ENCODE results near the gene IFNAR1.

The IFNAR1 gene
- total RNA-seq, result 39.9 to 54.2 (median 40.3) reads per million in 3 donors

DNA sequence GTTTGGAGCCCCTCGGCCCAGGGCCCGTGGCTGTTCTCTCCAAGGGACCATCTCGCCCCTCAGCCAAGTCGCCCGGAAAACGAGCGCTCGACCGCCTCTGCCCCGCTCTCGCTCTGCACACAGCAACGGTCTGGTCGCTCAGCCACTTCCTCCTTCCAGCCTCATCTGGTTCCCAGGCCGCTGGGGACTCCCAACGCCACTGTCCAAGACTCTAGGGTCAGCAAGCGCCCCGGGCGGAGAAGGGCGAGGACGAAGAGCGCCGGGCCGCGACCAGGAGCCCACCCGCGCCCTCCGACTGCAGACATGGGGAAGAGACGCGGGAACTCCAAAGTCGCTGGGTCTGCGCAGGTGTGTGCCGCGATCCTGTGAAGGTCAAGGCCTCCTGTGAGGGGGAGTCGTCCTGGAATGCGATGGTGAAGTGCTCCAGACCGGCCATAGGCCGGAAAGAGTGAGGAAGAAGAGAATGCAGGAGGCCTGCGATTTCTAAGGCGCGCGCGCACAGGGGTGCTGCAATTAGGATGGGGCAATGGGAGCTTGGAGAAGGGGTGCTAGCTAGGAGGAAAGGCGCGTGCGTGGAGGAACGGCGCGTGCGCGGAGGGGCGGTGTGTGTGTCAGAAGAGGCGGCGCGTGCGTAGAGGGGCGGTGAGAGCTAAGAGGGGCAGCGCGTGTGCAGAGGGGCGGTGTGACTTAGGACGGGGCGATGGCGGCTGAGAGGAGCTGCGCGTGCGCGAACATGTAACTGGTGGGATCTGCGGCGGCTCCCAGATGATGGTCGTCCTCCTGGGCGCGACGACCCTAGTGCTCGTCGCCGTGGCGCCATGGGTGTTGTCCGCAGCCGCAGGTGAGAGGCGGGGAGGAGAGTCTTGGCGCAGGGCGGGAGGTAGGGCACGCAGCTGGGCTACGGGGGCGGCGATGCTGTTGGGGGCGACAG is at the start of gene IFNAR1:
Gene IFNAR1, plus strand, starts transcription at position 680 of the 931 bp plus-strand sequence. Its CDS starts 86 bp downstream, at position 766.
- peak; percentile 94 to 97 (median 95) for DNase-seq
- Histone ChIP-seq H3K9me3 (ENCODE audit: control insufficient read depth, low read length) (no peaks in the 10 kb centered on the region), H3K36me3 (ENCODE audit: control insufficient read depth, insufficient read depth, low read length) (no peaks in the 10 kb centered on the region), H3K27me3 (replicated peaks; ENCODE audit: control insufficient read depth, insufficient read depth, low read length, poor library complexity, severe bottlenecking) (no peaks in the 10 kb centered on the region), H3K4me3 (ENCODE audit: insufficient read depth, low read depth, low read length, poor library complexity, severe bottlenecking) (peak within 1 kb of the TSS; percentile 97), H3K4me1 (ENCODE audit: control insufficient read depth, insufficient read depth, low read length, poor library complexity, severe bottlenecking) (peaks cover 24% of the 10 kb centered on the region), H3K27ac (ENCODE audit: insufficient read depth, low read length, poor library complexity, severe bottlenecking) (peak within 1 kb of the TSS; percentile 98)

DNA sequence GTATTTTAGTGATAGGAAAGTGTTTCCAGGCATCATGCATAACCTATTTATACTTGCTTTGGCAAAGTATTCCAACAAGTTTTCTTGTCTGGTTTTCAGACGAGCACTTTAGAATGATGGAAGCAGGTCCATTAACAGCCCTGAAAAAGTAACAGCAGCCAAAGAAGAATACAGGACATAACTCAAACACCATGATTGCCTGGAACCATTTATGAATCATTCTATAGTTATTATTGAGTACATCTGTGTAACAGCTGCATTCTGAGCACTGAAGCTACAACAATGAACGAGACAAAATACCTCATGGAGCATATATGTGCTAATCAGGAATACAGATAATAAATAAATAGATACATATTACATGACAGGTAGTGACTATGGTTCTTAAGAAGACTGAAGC is 46.0 kb upstream of the IFNAR1 start:
- Histone ChIP-seq H3K27me3 (replicated peaks; ENCODE audit: control insufficient read depth, insufficient read depth, low read length, poor library complexity, severe bottlenecking) (no peaks in the 10 kb centered on the region), H3K36me3 (ENCODE audit: control insufficient read depth, insufficient read depth, low read length) (peaks cover 44% of the 10 kb centered on the region), H3K4me3 (ENCODE audit: insufficient read depth, low read depth, low read length, poor library complexity, severe bottlenecking) (no peak overlapping the region), H3K9me3 (ENCODE audit: control insufficient read depth, low read length) (no peaks in the 10 kb centered on the region), H3K27ac (ENCODE audit: insufficient read depth, low read length, poor library complexity, severe bottlenecking) (no peak overlapping the region), H3K4me1 (ENCODE audit: control insufficient read depth, insufficient read depth, low read length, poor library complexity, severe bottlenecking) (no peaks in the 10 kb centered on the region)
- DNase-seq, result no peak

DNA sequence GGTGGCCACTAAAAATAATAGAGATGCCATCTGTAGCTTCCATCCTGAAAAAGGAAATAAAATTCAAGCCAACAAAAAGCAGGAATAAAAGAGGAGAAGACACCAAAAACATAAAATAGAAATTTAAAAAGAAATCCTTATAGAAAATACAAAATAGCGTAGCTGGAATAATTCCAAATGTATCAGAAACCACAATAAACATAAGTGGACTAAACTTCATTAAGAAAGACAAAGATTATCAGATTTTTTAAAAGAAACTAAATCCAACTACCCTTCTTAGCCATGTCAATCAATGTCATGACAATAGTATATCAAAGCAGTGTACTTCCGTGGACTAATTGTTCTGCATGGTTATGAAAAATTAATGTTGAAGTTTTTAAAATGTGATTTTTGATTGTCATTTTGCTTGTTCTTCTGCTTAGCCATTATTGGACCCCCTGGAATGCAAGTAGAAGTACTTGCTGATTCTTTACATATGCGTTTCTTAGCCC is 45.4 kb upstream of the IFNAR1 start:
- Histone ChIP-seq H3K27ac (ENCODE audit: insufficient read depth, low read length, poor library complexity, severe bottlenecking) (no peak overlapping the region), H3K4me1 (ENCODE audit: control insufficient read depth, insufficient read depth, low read length, poor library complexity, severe bottlenecking) (no peaks in the 10 kb centered on the region), H3K9me3 (ENCODE audit: control insufficient read depth, low read length) (no peaks in the 10 kb centered on the region), H3K4me3 (ENCODE audit: insufficient read depth, low read depth, low read length, poor library complexity, severe bottlenecking) (no peak overlapping the region), H3K27me3 (replicated peaks; ENCODE audit: control insufficient read depth, insufficient read depth, low read length, poor library complexity, severe bottlenecking) (no peaks in the 10 kb centered on the region), H3K36me3 (ENCODE audit: control insufficient read depth, insufficient read depth, low read length) (peaks cover 46% of the 10 kb centered on the region)
- DNase-seq, result no peak

DNA sequence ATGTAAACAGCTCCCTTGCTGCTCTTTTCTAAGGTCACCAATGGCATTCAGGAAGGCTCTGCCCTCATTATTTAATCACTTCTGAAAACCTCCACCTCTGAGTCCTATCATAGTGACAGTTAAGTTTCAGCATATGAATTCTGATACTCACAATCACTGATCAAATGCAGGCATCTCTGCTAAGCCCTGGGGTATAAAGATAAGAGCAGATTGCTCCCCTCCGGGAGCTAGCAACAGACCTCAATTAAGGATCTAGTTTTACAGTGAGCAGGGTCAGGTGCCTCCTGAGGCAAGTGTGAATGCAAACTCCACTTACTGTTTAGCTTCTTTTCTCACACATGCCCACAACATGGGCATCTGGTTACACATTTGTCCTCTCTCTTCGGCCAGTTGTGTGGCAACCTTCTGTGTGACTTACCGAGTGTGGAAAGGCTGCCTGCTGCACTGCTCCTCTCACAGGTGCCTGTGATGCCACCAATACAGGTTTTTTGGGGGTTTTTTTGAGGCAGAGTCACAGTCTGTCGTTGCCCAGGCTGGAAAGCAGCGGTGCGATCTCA is 43.6 kb upstream of the IFNAR1 start:
- Histone ChIP-seq H3K36me3 (ENCODE audit: control insufficient read depth, insufficient read depth, low read length) (peaks cover 60% of the 10 kb centered on the region), H3K27ac (ENCODE audit: insufficient read depth, low read length, poor library complexity, severe bottlenecking) (no peak overlapping the region), H3K4me1 (ENCODE audit: control insufficient read depth, insufficient read depth, low read length, poor library complexity, severe bottlenecking) (no peaks in the 10 kb centered on the region), H3K27me3 (replicated peaks; ENCODE audit: control insufficient read depth, insufficient read depth, low read length, poor library complexity, severe bottlenecking) (no peaks in the 10 kb centered on the region), H3K4me3 (ENCODE audit: insufficient read depth, low read depth, low read length, poor library complexity, severe bottlenecking) (no peak overlapping the region), H3K9me3 (ENCODE audit: control insufficient read depth, low read length) (no peaks in the 10 kb centered on the region)
- no peak for DNase-seq

DNA sequence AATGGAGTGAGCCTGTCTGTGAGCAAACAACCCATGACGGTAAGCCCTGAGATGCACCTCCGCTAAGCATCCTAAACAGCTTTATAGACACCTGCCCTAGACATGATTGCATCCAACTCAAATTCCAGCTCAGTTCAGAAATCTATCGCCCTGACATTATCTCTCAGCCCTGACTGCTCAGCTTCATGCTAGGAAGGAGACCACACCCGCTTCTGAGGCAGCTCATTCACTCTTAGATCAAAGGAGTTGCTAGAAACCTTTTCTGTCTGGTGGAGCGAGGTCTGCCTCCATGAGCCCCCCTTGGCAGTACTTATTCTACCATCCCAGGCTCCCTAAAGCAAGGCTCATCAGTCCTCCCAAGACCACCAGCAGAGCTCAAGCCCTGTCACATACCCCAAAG is 41.6 kb upstream of the IFNAR1 start:
- peaks cover 74% of the 10 kb centered on the region for H3K36me3 ChIP-seq (ENCODE audit: control insufficient read depth, insufficient read depth, low read length)
- no peak for DNase-seq
- no peak overlapping the region for H3K4me3 ChIP-seq (ENCODE audit: insufficient read depth, low read depth, low read length, poor library complexity, severe bottlenecking)
- no peaks in the 10 kb centered on the region for H3K4me1 ChIP-seq (ENCODE audit: control insufficient read depth, insufficient read depth, low read length, poor library complexity, severe bottlenecking)
- no peak overlapping the region for H3K27ac ChIP-seq (ENCODE audit: insufficient read depth, low read length, poor library complexity, severe bottlenecking)
- H3K27me3 ChIP-seq (replicated peaks; ENCODE audit: control insufficient read depth, insufficient read depth, low read length, poor library complexity, severe bottlenecking), result no peaks in the 10 kb centered on the region
- H3K9me3 ChIP-seq (ENCODE audit: control insufficient read depth, low read length), result no peaks in the 10 kb centered on the region

DNA sequence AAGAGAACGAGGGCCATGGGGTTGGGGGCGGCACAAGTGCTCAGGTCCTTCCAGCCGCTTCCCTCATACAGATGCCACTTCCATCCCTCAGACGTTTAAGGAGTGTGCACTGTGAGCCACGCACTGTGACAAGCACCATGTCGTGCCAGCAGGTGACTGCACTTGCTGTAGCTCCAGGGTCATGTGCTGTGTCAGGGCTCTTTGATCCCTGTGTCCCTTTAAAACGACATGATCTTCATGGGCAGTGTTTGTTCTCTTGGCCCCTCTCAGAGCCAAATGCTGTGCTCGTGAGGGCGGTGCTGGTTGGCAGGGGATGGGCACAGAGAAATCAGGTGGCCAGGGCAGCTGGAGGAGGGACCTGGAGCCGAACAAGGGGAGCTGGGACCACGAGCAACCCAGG is 38.7 kb upstream of the IFNAR1 start:
- Histone ChIP-seq H3K4me3 (ENCODE audit: insufficient read depth, low read depth, low read length, poor library complexity, severe bottlenecking) (no peak overlapping the region), H3K27ac (ENCODE audit: insufficient read depth, low read length, poor library complexity, severe bottlenecking) (no peak overlapping the region)

DNA sequence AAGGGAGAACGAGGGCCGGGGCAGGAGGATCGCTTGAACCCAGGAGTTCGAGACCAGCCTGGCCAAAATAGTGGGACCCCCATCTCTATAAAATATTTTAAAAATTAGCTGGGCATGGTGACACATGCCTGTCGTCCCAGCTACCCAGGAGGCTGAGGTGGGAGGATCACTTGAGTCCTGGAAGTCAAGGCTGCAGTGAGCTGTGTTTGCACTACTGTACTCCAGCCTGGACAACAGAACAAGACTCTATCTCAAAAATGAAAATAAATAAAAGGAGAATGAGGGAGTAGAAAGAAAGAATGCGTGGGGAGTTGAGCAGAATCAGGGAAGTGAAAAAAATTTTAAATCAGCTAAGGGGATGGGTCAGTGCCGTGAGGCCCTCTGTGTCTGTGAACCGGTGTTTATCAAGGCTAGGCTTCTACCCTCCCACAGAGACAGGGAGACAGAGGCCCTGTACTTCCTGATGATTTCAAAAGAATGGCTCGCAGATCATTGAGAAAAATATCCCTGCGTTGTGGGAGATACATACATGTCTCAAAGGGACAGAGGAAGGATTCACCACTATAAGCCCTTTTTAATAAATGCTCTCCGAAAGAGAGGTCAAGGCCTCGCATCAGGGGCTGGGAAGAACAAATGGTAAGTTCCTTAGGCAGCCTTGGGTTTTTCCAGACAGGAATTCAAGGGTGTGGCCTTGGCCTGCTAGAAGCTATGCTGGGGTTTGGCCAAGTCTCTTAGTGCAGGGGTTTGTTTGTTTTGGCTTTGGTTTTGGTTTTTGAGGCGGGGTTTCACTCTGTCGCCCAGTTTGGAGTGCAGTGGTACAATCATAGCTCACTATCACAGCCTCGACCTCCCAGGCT is 37.9 kb upstream of the IFNAR1 start:
- H3K4me3 ChIP-seq (ENCODE audit: insufficient read depth, low read depth, low read length, poor library complexity, severe bottlenecking), result no peak overlapping the region
- no peaks in the 10 kb centered on the region for H3K27me3 ChIP-seq (replicated peaks; ENCODE audit: control insufficient read depth, insufficient read depth, low read length, poor library complexity, severe bottlenecking)
- H3K27ac ChIP-seq (ENCODE audit: insufficient read depth, low read length, poor library complexity, severe bottlenecking), result no peak overlapping the region
- H3K9me3 ChIP-seq (ENCODE audit: control insufficient read depth, low read length), result no peaks in the 10 kb centered on the region
- no peaks in the 10 kb centered on the region for H3K4me1 ChIP-seq (ENCODE audit: control insufficient read depth, insufficient read depth, low read length, poor library complexity, severe bottlenecking)
- H3K36me3 ChIP-seq (ENCODE audit: control insufficient read depth, insufficient read depth, low read length), result peaks cover 78% of the 10 kb centered on the region
- no peak for DNase-seq

More for the DNA sequence above, 38.7 kb upstream of the IFNAR1 start:
- DNase-seq, result no peak
- peaks cover 80% of the 10 kb centered on the region for H3K36me3 ChIP-seq (ENCODE audit: control insufficient read depth, insufficient read depth, low read length)
- H3K9me3 ChIP-seq (ENCODE audit: control insufficient read depth, low read length), result no peaks in the 10 kb centered on the region
- H3K4me1 ChIP-seq (ENCODE audit: control insufficient read depth, insufficient read depth, low read length, poor library complexity, severe bottlenecking), result no peaks in the 10 kb centered on the region
- no peaks in the 10 kb centered on the region for H3K27me3 ChIP-seq (replicated peaks; ENCODE audit: control insufficient read depth, insufficient read depth, low read length, poor library complexity, severe bottlenecking)

DNA sequence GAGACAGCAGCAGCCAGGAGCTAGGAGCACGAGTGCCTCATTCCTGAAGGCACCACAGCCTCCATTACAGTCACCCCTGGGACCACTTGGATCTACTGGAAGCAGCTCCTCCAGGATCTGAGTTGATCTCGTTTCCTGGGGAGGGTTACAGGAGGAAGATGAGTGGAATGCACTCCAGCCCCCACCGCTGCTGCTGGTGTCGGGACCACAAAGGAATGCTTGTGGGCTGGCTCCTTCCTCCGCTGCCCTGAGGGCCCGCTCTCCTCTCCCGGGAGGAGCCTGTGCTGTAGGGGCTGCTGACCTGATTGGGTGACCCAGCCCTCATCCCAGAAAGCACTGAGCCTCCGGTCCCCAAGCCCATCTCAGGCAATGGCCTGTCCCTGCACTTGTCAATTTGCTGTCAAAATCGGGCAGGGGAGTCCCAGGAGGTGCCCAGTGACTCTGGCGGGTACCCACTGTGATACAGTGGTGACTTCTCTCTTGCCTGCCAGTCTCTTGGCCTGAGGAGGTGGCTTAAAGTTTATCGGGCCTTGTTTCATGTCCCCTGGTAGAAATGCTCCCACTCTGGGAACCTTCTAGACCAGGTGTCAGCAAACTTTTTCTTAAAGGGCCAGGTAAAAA is 35.5 kb upstream of the IFNAR1 start:
- Histone ChIP-seq H3K36me3 (ENCODE audit: control insufficient read depth, insufficient read depth, low read length) (peaks cover 77% of the 10 kb centered on the region), H3K4me1 (ENCODE audit: control insufficient read depth, insufficient read depth, low read length, poor library complexity, severe bottlenecking) (no peaks in the 10 kb centered on the region), H3K9me3 (ENCODE audit: control insufficient read depth, low read length) (no peaks in the 10 kb centered on the region), H3K27ac (ENCODE audit: insufficient read depth, low read length, poor library complexity, severe bottlenecking) (no peak overlapping the region), H3K4me3 (ENCODE audit: insufficient read depth, low read depth, low read length, poor library complexity, severe bottlenecking) (no peak overlapping the region), H3K27me3 (replicated peaks; ENCODE audit: control insufficient read depth, insufficient read depth, low read length, poor library complexity, severe bottlenecking) (no peaks in the 10 kb centered on the region)
- no peak for DNase-seq

DNA sequence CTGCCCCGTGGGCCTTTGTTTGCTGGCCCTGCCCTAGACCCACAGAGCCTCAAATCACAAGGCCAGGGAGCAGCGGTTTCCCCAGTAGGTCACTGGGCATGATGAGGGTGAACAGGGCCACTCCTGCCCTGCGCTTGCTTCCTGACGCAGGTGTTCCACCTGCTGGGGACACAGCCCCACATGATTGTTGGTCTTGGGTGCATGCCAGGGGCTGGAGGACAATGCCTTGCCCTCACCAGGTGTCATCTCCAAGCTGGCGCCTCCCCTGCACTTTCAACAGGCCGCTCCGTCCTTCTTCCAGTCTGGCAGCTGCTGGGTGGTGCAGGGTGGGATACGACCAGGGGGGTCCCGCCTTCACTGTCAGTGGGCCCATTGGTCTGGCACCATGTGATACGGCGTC is 34.3 kb upstream of the IFNAR1 start:
- DNase-seq, result no peak
- Histone ChIP-seq H3K27ac (ENCODE audit: insufficient read depth, low read length, poor library complexity, severe bottlenecking) (no peak overlapping the region), H3K9me3 (ENCODE audit: control insufficient read depth, low read length) (no peaks in the 10 kb centered on the region), H3K27me3 (replicated peaks; ENCODE audit: control insufficient read depth, insufficient read depth, low read length, poor library complexity, severe bottlenecking) (no peaks in the 10 kb centered on the region), H3K36me3 (ENCODE audit: control insufficient read depth, insufficient read depth, low read length) (peaks cover 66% of the 10 kb centered on the region), H3K4me3 (ENCODE audit: insufficient read depth, low read depth, low read length, poor library complexity, severe bottlenecking) (no peak overlapping the region), H3K4me1 (ENCODE audit: control insufficient read depth, insufficient read depth, low read length, poor library complexity, severe bottlenecking) (no peaks in the 10 kb centered on the region)

Data from effector memory CD4-positive, alpha-beta T cell (primary cell).